Stimulated activated CD4-positive, alpha-beta T cell treated with anti-CD3 and anti-CD28 coated beads, Interleukin-4, amount 100 ng/mL, for 48 hours (primary cell): ENCODE results near the gene USP47.

Experiments used
- DNase-seq, 2 donors: peaks; one replicate each; pipeline ENCODE4 v3.0.0-alpha.2; 2020; ENCODE audit warnings: low read depth in 2 of 2

Gene USP47

GRCh38 chr11:11966826-11967668 lies 125.3 kb downstream of the USP47 start:
- peak; percentile 66 to 67 for DNase-seq

- no peak for DNase-seq
These were observed 126.1 kb downstream of the USP47 start for GRCh38 chr11:11967669-11968510.

DNA sequence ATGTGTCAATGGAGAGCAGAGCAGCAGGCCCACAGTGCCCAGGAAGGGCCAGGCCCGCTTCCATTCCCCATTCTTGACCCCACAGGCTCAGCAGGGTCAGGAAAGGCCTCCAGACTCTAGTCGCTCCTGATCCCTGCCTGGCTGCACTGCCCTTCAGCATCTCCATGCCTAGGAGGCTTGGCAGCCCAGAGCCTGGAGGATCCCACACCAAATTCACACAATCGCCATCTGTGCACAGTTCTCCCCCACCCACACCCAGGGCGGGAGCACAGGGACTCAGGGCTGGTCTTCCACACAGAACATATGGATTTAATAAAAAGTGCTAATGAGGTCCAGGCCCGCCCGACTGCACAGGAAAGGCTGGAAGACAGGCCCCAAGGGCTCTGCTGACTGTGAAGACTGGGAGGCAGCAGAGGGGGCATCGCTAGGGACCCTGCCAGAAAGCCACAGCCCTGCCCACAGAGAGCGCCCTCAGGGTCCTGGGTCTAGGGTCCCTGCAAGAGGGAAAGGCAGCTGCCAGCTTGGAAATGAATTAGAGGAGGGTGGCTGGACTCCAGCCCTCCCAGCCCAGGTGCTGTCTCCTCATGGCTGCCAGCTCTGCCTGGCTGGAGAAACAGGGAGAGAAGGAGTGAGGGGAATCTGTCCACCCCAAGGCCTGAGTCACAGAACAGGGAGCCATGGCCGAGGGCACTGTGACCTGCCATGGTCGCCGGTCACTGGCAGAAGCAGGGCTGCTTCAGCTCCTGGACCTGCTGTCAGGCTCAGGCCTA lies 126.9 kb downstream of the USP47 start:
- no peak for DNase-seq

DNA sequence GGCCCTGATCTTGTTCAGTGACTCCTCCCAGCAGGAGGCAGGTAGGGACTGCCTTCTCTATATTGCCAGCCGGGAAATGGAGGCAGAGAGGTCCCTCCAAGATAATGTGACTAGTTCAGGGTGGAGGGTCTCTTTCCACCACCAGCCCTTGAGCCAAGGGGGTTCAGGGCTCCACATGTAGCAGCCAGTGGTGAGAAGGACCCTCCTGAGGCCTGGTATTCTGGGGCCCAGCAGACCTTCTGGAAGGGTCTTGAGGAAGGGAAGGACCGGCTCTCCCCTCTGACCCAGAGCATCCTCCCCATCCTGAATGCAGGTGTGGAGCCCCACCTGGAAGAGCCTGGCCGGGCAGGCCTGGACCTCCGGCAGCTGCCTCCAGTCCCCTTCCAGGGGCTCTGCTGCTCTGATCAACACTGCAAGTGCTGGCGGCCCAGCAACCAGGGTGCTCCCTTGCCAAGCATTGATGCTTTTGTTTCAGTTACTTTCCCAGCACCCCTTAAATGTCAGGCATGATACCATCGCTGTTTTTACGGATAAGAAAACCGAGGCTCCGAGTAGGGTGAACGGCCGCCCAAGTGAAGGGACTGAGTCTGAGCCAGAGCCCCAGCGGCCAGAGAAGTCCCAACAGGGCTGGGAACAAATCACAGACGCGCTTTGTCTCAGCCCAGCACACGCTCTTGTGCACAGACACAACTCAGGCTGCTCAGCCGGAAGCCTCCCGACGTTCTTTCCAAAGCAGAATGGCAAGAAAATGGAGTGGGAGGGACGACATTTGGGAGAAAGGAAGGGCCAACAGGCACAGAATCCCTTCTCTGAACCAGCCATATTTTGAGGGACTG lies 127.8 kb downstream of the USP47 start:
- no peak for DNase-seq

GRCh38 chr11:11970556-11970955 lies 128.8 kb downstream of the USP47 start:
- no peak for DNase-seq

DNA sequence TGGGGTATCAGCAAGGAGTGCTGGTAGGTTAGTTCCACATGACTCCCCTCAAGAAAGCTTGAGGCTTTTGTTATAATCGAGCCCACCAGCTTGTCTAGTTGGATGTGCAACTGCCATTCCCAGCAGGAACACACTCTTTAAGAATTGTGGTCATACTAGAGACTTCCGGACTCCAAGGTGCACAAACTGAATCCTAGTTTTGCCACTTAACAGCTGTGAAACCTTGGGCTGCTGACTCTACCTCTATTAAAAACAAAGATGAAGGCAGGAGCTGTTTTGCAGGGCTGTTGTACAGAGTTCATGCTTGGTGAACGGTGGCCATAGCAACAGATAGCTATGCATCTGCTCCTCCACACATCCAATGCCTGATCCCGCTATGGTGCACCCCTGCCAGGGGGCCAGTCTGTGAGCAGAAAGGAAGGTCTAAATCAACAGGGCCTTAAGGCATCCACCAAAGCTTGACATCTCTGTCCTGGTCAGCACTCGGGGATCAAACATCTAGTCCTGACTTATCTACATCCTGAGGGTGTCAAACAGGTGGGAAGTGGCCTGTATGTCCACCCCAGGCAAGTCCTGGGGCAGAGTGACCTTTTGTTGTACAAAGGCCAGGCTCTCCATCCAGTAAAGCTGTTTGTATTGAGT lies 130.3 kb downstream of the USP47 start:
- no peak for DNase-seq

GRCh38 chr11:11972730-11973341 lies 131.1 kb downstream of the USP47 start:
- no peak for DNase-seq

GRCh38 chr11:11973361-11973800 lies 131.6 kb downstream of the USP47 start:
- no peak for DNase-seq

GRCh38 chr11:11973866-11974265 lies 132.1 kb downstream of the USP47 start:
- DNase-seq: no peak

DNA sequence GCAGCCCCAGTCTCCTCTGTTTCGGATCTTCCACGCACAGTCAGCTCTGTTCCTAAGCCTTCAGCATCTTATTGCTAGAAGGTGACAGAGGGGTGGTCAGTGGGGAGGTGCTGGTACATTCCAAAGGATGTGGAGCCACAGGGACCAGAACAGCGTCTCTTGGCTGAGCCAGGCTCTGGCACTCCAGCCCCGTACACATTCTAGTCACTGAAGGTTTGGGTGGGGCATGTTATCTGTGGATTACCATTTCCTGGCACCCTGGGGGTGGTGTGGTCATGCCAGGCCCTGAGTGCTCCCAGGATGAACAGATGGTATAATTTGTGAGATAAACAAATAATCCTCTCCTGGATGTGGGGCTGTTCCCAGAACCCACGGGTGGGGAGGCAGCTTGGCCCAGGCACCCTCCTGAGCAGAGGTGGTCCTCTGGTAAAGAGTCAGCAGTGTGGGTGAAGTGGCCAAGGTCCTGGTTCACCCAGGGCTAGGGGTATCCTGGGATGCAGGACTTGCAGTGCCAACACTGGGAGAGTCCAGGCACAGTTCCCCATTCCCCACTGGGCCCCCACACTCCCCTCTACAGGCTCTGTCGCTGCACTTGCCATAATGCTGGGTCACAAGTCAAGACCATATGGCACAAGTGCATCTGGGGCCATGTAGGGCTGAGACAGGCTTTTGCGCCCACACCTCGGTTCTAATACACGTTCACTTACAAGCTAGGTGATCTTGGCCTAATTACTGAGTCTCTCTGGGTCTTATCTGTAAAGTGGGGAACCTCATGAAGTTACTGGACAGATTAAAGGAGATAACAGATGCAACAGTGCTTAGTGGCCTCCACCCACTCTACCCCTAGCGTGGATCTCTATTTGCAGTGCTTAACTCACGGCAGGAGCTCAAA lies 133.7 kb downstream of the USP47 start:
- no peak for DNase-seq

- no peak for DNase-seq
These were observed 134.8 kb downstream of the USP47 start for GRCh38 chr11:11976481-11977127.

DNA sequence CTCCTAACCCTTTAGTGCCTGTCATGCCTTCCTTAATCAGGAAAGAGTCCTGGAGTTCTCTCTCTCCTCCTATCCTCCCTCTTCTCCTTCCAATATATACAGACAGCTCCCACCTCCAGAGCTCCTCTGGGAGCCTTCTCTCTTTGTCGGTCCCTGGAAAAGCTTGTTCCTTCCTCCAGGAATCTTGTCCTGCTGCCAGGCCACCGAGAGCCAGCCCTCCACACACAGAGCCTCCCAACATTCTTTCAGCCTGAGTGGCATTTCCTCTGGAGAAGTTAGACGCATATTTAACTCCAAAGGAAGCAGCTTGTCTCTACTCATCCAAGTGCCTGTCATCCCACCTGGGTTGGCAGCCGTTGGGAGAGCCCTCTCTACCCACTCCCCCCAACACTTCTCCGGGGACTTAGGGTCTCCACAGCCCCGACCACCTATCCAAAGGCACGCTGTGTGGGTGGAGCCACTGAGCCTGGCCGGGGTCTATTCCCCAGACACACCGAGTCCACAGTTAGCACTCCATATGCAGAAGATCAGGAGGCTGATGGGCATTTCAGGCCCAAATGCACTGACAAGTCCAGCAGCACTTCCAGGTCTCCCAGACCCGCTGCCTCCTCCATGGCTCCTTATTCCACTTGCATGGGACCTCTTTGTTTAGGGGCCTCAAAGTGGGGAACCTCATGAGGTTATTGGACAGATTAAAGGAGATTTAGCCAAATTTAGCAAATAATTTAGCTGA lies 135.6 kb downstream of the USP47 start:
- no peak for DNase-seq

GRCh38 chr11:11978098-11978637 lies 136.4 kb downstream of the USP47 start:
- DNase-seq: no peak

GRCh38 chr11:11978792-11979487 lies 137.2 kb downstream of the USP47 start:
- no peak for DNase-seq

DNA sequence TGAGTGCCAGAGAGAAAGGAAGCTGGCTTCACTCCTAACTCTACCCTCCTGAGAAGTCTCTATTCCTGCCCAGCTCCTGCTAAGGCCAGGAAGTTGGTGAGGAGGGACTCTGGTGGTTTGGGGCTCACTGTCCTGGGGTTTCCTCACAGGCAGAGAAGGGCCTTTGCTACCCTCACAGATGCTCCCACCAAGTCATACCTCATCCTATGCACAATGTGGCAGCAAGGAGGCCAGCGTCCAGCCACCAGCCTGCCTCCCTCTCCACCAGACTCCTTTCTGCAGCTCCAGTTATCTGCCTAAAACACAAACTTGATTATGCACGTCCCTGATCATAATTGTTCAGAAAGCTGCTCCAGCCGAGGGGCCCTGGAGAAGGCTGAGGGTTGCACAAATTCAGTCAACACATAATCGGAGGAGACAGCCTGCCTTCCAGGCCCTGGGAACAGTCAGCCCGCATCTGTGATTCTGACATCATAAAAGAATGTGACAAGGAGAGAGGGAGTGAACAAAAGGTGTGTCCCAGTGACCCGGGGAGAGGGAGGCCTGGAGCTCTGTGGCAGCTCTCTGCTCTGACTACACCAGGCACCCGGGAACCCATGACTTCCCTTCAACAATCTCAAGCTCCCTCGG lies 137.8 kb downstream of the USP47 start:
- no peak for DNase-seq

DNA sequence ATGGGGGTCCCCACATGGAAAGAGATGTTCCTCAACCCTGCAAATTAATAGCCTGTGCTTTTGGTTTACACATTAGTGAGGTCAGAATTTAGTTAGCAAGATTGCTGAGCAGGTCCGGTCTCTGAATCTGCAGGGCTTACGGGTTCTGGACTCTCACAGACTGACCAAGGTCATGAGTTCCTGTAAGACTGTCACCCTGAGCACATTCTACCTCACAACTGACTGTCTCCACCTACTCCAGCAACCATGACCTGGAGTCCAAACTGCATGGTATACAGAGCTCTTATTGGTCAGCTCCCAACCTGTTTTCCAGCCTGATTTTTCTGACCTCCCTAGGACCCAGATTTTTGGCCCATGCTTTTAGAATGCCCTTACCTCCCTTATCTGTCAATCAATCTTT lies 138.4 kb downstream of the USP47 start:
- no peak for DNase-seq
